Adipose tissue (tissue), 3 donors: ENCODE results near the gene HEXIM1. TPM values are rescaled to one million over a fixed set of nuclear protein-coding genes. Genes with fewer than 3 reads are reported as not detected.

Experiments
- H3K27ac ChIP-seq: one replicate; pipeline ENCODE4 v1.5.1; 2013; ENCODE audit warnings: low read depth, low read length
- WGBS, 3 donors: extraction: QIAGEN DNeasy Blood & Tissue Kit; methylation state at CpG; one replicate each; pipeline ENCODE4 v1.1.7; 2013; 5-methylcytosine and 5-hydroxymethylcytosine counted together
- polyA plus RNA-seq, 3 donors: library from polyadenylated mRNA; stranded (reverse); fragments of 200-250 nt; gene quantifications; one replicate each; pipeline ENCODE4 v1.2.3, GENCODE V29; 2013
- donor health status: healthy with polysubstance abuse.
- donor health status: Bipolar disorder and iron deficiency.
- donor health status: healthy.

HEXIM1 gene, protein sequence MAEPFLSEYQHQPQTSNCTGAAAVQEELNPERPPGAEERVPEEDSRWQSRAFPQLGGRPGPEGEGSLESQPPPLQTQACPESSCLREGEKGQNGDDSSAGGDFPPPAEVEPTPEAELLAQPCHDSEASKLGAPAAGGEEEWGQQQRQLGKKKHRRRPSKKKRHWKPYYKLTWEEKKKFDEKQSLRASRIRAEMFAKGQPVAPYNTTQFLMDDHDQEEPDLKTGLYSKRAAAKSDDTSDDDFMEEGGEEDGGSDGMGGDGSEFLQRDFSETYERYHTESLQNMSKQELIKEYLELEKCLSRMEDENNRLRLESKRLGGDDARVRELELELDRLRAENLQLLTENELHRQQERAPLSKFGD
- 10 to 100 TPM in 2 of 3 donors, 1 to 10 TPM in 1; 5.4 to 24.9 (median 13.4) TPM for polyA plus RNA-seq

DNA sequence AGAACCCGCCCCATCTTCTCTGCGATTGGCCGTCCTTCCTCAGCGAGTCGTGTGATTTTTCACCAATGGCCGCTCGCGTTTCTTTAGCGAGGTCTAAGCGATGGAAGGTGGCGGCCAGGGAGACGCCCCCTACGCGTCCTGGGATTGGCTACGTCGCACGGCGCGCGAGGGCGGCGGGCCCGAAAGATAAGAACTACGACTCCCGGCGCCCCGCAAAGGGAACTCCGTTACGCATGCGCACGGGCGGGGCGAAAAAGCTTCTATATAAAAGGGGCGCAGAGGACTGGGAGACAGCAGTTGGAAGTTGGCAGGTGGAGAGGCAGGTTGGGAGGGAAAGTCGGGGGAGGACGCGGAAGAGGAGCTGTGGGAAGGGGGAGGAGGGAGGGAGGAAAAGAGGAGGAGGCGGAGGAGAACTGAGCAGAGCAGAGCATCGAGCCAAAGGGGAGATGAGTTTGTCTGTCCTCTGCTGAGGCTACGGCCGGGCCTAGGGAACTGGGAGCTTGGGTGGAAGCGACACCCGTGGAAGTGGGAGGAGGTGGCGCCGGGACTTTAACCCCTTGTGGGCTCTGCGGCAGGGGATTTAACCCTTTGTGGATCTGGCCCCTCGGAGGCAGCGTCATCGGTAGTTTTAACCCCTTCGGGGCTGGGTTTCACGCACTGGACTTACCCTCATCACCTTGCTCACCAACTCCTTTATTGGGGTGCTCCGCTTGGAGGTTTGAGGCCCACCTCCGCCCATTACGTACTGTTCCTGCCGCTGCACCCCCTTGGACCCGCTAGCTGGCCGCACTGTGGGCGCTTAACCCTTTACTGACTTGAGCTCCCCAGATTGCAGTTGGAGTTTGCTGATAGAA, at the start of gene HEXIM1:
Gene HEXIM1, plus strand, starts transcription at position 293 of the 854 bp plus-strand sequence. CDS start 716 bp downstream, outside the sequence.
- H3K27ac ChIP-seq: peak within 1 kb of the TSS; percentile 80
- 0 to 1% (median 0%) methylated on average over 57 to 58 of the region's 58 CpGs for WGBS, 3 donors

DNA sequence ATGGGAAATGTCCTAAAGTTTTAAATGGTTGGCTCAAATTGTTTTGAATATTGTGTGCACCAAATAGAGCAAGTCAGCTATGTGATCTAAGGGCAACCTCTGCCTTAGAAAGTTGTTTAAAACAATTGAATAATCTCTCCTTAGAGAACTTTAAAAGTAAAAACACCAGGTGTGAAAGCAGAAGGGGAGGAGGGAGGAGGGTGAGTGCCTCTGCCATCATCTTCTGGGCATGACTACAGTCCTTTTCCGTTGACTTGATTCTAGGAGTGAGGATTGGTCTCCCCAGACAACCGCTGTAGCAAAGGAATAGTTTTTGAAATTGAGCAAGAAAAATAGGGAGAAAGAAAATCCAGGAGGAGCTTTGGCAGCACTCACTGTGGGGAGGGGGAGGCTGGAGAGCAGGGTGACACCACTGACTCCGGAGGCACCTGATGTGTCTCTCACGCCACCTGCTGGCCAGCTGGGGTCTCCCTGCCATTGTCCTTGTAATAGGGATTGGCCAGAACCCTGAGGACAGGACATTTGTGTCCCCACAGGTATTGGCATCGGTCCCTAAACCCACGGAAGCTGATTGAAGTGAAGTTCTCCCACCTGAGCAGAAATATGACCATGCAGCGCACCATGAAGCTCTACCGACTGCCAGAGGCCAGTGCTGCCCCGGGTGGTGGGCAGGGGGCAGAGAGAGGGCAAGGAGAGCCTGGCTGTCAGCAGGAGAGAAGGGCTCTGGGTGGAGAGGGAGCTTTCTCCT, 49.2 kb upstream of the HEXIM1 start:
- 43 to 52% (median 50%) methylated on average over 9 of the region's 9 CpGs for WGBS, 3 donors
- no peak overlapping the region for H3K27ac ChIP-seq

DNA sequence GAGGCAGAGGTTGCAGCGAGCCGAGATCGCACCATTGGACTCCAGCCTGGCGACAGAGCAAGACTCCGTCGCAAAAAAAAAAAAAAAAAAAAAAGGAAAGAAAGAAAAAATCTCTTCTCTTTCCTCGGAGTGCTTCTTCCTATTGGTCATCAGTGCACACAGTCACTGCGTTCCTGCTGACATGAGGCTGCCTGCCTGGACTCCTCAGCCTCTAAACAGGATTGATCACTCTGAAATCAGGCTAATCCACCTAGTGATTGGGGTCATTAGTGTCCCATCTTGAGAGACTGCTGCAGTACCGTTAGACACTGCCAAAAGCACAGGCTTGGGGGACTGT, 46.8 kb upstream of the HEXIM1 start:
- no peak overlapping the region for H3K27ac ChIP-seq
- 57 to 79% (median 75%) methylated on average over 9 of the region's 9 CpGs for WGBS, 3 donors

DNA sequence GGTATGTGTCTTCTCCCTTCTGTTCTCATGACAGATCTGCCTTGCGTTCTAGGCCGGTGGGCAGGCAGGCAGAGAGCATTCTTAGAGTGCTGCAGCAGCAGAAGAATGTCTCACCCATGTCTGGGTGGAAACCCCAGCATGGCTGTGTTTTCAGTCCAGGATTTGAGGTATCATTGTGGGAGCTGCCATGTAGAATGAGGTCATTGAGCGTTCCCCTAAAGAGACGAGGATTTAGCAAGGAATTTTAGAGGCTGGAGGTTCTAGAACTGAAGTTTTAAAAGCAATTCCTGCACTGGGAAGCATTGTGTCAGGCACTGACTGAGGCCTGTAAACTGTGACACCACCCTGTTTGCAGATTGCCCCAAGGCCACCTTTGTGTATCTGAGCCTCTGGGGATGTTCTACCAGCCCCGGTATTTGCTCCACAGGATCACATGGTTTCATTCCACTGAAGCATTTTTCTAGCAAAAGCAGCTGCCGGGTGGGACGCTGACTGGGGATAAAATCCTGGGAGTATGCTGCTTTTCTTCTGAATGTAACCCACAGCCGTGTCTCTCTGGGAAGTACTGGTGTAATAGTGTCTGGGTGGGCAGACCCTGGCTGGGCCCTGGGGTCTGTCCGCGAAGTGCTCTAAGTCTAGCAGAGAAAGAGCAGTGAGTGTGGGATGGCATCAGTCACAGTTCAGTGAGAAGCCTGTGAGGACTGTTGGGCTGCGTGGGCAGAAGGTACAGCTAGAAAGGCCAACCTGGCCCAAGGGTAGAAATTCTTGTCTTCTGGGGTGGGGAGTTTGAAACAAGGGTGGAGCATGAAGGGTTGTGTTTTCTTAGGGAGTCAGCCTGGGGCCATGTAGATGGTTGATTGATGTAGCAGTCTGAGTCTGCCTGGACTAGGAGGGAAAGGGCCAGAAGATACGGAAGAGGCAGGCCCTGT, 46.1 kb upstream of the HEXIM1 start:
- H3K27ac ChIP-seq: no peak overlapping the region
- 71 to 83% (median 81%) methylated on average over 12 of the region's 12 CpGs for WGBS, 3 donors

DNA sequence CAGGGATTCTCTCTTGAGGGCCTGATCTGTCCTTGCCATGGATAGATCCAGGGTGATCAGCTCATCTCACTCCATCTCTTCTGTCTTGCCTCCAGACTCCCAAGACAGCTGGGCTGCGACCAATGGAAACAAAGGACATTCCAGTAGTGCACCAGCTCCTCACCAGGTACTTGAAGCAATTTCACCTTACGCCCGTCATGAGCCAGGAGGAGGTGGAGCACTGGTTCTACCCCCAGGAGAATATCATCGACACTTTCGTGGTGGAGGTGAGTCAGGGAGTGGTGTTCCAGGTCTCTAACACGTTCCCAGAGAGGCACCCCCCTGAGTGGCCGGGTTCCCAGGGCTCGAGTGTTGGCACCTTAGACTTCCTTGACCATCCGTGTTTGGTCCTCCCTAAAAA, 45.4 kb upstream of the HEXIM1 start:
- 84 to 92% (median 88%) methylated on average over 9 of the region's 9 CpGs for WGBS, 3 donors
- no peak overlapping the region for H3K27ac ChIP-seq

DNA sequence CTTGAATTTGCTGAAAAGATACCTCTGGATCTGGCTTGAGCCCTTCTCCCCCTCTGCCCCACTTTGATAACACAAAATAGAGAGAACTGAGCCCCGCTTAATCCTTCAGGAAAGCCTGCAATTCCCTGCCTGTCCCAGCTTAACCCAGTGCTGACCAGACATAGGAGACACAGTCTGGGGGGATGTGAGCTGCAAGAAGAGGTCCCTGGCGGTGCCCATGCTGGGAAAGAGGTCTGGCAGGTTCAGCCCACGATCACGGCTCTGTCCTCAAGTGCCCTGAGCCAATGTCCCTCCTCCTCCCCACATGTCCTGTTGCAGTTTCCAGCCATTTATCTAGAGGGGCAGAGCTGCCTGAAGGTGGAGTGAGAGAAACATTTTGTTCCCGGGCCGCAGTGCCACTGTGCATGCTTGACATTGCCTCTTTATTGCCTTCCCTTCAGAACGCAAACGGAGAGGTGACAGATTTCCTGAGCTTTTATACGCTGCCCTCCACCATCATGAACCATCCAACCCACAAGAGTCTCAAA, 44.9 kb upstream of the HEXIM1 start:
- 86 to 90% (median 89%) methylated on average over 9 of the region's 9 CpGs for WGBS, 3 donors
- no peak overlapping the region for H3K27ac ChIP-seq

DNA sequence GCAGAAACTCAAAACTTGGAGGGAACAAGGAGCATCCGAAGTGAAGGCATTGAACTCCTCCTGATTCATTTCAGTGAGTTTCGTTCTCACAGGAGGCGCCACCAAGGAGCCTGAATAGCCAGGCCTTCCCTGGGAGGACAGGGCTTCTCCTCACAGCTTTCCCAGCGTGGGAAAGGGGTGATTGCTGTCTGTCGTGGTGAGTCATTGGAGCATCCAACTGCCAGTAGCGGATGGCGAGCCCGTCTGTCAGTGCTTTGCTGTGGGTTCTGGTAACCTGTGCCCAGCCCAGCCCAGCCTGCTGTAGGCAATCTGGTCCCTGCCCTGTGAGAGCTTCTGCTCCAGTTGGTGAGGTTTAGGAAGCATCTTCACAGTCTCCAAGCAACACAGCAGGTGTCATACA, 44.2 kb upstream of the HEXIM1 start:
- 90 to 93% (median 93%) methylated on average over 8 of the region's 8 CpGs for WGBS, 3 donors
- no peak overlapping the region for H3K27ac ChIP-seq

DNA sequence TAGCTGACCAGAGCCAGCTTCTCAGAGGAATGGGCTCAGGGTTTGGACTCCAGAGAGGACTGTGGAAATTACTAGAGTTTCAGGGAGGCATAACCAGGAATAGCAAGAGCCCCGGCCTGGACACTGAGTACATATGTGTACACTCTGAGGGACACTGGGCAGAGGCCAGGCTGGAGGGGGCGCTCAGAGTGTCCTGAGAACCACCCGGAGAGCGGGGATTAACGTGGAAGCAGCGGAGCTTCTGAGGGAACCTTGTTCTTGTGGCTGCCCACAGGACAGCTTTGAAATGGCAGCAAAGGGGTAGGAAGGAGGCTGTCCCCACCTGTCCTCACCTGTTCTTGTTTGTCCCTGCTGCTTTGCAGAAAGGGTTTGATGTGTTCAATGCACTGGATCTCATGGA, 43.8 kb upstream of the HEXIM1 start:
- H3K27ac ChIP-seq: no peak overlapping the region
- WGBS, 3 donors: 91 to 96% (median 95%) methylated on average over 6 of the region's 6 CpGs

DNA sequence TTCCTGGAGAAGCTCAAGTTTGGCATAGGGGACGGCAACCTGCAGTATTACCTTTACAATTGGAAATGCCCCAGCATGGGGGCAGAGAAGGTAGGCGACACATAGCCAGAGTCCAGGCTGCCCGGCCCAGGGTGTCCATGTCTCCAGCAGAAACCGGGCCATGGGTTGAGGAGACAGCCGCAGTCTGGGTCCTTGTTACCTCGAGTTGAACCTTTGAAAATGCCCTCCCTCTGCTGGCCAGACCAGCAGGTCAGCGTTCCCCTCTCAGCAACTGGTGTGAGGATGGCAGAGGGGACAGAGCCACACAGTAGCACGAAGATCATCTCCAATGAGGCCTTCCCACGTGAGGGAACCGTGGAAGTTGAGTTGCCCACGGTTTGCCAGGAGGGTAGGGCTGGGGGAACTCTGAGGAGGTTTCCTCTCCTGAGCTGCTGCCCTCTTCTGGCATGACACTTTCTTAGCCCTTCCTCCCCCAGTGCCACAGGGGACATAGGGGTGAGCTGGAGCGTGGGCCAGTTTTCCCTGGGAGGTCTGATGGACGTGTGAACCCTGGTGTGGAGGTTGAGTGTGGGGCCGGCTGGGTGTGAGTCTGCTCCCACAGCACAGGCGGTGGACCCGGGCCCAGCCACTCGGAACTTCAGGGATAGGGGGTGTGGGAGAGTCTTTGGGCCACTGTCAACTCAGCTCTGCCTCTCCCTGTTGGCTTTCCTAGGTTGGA, 43.2 kb upstream of the HEXIM1 start:
- no peak overlapping the region for H3K27ac ChIP-seq
- 73 to 84% (median 80%) methylated on average over 17 of the region's 17 CpGs for WGBS, 3 donors

DNA sequence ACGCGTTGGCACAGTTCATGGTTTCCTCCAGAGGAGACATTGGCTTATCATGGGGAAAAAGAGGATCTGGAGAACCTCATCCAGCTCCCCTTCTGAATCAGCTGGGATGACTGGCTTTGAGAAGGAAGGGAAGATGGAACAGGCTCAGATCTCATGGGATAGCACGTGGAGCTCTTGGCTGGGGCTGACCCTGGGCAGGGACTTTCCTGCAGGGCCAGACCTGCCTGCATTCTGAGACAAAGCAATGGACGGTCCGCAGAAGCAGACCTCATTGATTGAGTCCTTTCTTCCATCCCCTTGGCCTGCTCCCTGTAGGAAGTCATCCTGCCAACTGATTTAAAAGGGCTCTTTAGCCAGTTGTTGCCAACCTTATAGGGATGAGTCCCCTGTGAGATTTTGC, 42.2 kb upstream of the HEXIM1 start:
- 77 to 94% (median 81%) methylated on average over 5 of the region's 5 CpGs for WGBS, 3 donors

DNA sequence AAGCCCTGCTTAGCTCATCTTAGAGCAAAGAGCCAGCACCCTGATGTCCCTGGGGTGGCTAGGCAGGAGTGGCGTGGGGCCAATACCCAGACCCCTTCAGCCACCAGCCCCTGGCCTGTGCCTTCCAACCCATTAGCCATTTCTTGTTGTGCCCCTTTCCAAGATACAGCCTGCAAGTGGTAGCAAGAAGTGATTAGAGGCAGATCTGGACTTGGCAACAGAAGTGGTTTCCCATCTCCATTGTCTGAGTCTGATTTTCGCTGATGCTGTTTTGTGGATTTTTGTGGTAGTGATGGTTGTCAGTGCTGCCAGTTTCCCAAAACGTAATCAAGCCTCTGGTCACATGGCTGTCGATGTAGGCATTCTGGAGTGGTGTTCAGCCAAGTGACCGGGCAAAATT, 41.7 kb upstream of the HEXIM1 start:
- no peak overlapping the region for H3K27ac ChIP-seq
- 79 to 91% (median 88%) methylated on average over 5 of the region's 5 CpGs for WGBS, 3 donors

More for the DNA sequence above, 42.2 kb upstream of the HEXIM1 start:
- H3K27ac ChIP-seq: no peak overlapping the region

DNA sequence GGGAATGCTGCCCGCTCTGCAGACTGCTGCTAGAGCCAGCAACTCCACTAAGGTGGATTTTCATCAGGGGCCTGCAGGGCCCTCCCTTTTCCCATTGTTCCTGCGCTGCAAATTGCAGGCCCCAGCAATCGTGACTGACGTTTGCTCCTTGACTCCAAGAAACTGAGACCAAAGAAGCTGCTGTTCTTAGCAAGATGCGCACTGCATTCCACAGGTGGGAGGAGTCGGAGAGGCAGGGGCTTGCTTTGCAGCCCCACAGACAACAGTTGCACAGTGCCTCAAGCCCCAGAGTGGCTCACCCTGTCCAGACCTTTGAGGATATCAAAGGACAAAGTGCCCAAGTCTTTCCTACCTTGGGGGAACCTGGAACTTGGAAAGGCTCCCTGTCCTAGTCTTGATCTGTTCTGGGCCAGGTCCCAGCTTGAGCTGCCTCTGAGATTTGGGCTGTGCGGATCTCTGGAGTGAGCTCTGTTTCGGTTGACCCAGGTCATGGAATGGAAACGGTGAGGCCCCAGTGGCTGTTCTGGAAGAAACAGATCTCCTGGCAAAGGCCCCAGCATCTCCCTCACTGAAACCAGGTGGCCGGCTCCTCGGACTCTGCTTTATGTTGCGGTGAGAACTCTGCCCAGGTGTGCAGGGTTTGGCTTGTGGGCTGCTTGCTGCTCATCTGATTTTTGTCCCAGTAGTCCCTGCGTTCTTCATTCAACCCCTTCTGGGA, 40.8 kb upstream of the HEXIM1 start:
- H3K27ac ChIP-seq: no peak overlapping the region
- WGBS, 3 donors: 77 to 85% (median 81%) methylated on average over 13 of the region's 13 CpGs

DNA sequence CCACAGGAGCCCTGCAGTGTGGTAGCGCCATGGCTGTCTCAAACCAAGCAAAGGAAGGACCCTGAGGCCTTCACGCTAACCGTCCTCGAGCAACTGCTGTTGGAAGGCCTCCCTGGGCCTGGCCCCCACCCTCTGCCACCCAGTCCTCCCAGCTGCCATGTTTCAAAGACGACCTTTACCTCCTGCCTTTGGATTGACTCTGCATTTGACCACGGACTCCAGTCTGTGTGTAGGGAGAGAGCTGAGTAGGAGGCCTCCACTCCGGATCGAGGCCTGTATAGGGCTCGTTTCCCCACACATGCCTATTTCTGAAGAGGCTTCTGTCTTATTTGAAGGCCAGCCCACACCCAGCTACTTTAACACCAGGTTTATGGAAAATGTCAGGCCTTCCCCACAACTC, 40.2 kb upstream of the HEXIM1 start:
- no peak overlapping the region for H3K27ac ChIP-seq
- 64 to 81% (median 70%) methylated on average over 8 to 9 of the region's 9 CpGs for WGBS, 3 donors

DNA sequence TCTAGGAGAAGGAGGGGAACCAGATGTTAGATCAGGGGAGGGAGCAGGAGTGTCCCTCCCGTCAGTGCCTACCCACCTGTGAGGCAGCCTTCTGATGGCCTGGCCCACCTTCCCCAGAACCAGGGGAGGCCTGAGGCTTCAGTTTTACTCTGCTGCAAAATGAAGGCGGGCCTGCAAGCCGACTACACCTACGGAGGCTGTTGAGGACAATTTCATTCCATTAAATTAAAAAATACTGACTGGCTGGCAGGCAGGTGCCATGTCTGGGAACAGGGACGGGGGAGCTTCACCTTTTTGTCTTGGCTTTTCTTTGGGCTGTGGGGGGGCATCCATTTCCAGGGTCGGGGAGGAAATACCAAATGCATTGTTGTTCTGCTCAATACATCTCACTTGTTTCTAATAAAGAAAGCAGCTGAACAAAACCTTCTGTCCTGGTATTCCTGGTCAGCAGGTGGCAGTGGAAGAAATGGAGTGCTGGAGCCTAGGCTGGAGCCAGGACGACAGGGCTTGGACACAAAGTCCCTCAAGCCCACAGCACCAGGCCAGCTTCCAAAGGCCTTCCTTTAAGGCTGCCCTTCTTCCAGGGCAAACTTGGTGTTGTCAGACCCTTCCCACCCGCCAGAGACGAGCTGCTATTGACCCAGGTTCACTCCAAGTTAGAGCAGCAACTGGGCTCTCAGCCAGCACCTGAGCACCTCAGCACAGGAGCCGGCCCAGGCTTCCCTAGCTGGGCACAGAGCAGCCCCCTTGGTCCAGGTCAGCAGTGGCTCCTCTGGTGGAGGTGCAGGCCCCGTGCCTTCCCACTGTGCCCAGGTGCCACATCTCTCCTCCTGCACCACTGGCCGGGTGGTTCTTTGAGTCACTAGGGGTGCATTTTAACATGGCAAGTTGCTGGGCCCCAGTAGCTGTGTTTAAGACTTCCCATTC, 39.4 kb upstream of the HEXIM1 start:
- H3K27ac ChIP-seq: no peak overlapping the region

More for the DNA sequence above, 39.4 kb upstream of the HEXIM1 start:
- 76 to 85% (median 77%) methylated on average over 12 of the region's 12 CpGs for WGBS, 3 donors
